HepG2 (cell line): Measurements from ENCODE around the gene KCNF1. TPM values are rescaled to one million over a fixed set of nuclear protein-coding genes. Genes with fewer than 3 reads are reported as not detected.

Source experiments
- ATF2 ChIP-seq: sonication (generic); formaldehyde crosslinking; IDR thresholded peaks from 2 replicates; pipeline ENCODE4 v1.4.0; 2020; ENCODE audit warnings: missing genetic modification reagents
- CAMTA2 ChIP-seq: sonication (generic); formaldehyde crosslinking; IDR thresholded peaks from 2 replicates; pipeline ENCODE4 v1.4.0; 2020; ENCODE audit warnings: mild to moderate bottlenecking, missing genetic modification reagents, borderline replicate concordance
- ELF3 ChIP-seq: IDR thresholded peaks from 2 replicates; pipeline ENCODE4 v1.6.1; 2016; ENCODE audit warnings: missing genetic modification reagents, missing compliant biosample characterization
- HNF1A ChIP-seq, 2 experiments: sonication (generic) in 1 of 2; formaldehyde crosslinking in 1 of 2; IDR thresholded peaks; 2 replicates each; pipeline versions ENCODE4 v1.4.0 to v1.6.1; 2016 to 2020; ENCODE audit warnings: borderline replicate concordance in 1 of 2, low read depth in 1 of 2, mild to moderate bottlenecking in 1 of 2, missing genetic modification reagents in 1 of 2
- JUND ChIP-seq: sonication (generic); formaldehyde crosslinking; IDR thresholded peaks from 2 replicates; pipeline ENCODE4 v1.8.0; 2022; ENCODE audit warnings: mild to moderate bottlenecking, missing genetic modification reagents
- MXD3 ChIP-seq: IDR thresholded peaks from 2 replicates; pipeline ENCODE4 v1.6.1; 2016; ENCODE audit warnings: mild to moderate bottlenecking, missing biosample characterization, missing genetic modification reagents
- NFE2 ChIP-seq: sonication (generic); formaldehyde crosslinking; IDR thresholded peaks from 2 replicates; pipeline ENCODE4 v1.4.0; 2020; ENCODE audit warnings: missing genetic modification reagents
- SIX1 ChIP-seq: sonication (generic); formaldehyde crosslinking; IDR thresholded peaks from 2 replicates; pipeline ENCODE4 v1.4.0; 2020; ENCODE audit warnings: missing genetic modification reagents, borderline replicate concordance
- SMAD3 ChIP-seq: sonication (generic); formaldehyde crosslinking; IDR thresholded peaks from 2 replicates; pipeline ENCODE4 v1.4.0; 2020; ENCODE audit warnings: missing genetic modification reagents
- THRA ChIP-seq: sonication (generic); formaldehyde crosslinking; IDR thresholded peaks from 2 replicates; pipeline ENCODE4 v1.4.0; 2020; ENCODE audit warnings: missing genetic modification reagents, borderline replicate concordance
- TSC22D2 ChIP-seq: sonication (generic); formaldehyde crosslinking; IDR thresholded peaks from 2 replicates; pipeline ENCODE4 v1.5.1; 2020; ENCODE audit warnings: missing genetic modification reagents, mild to moderate bottlenecking, borderline replicate concordance
- ZFP1 ChIP-seq: IDR thresholded peaks from 2 replicates; pipeline ENCODE4 v1.6.1; 2016
- ZFP36L2 ChIP-seq: sonication (generic); formaldehyde crosslinking; IDR thresholded peaks from 2 replicates; pipeline ENCODE4 v1.4.0; 2020; ENCODE audit warnings: missing genetic modification reagents
- ZFP91 ChIP-seq: sonication (generic); formaldehyde crosslinking; IDR thresholded peaks from 2 replicates; pipeline ENCODE4 v1.9.0; 2022; ENCODE audit warnings: missing genetic modification reagents, mild to moderate bottlenecking, borderline replicate concordance
- ZNF34 ChIP-seq: sonication (generic); formaldehyde crosslinking; IDR thresholded peaks from 2 replicates; pipeline ENCODE4 v1.4.0; 2020; ENCODE audit warnings: mild to moderate bottlenecking, missing genetic modification reagents, borderline replicate concordance
- ZNF556 ChIP-seq: sonication (generic); formaldehyde crosslinking; IDR thresholded peaks from 2 replicates; pipeline ENCODE4 v1.4.0; 2020; ENCODE audit warnings: mild to moderate bottlenecking, missing genetic modification reagents, borderline replicate concordance
- ZNF558 ChIP-seq: sonication (generic); formaldehyde crosslinking; IDR thresholded peaks from 2 replicates; pipeline ENCODE4 v1.9.0; 2022; ENCODE audit warnings: mild to moderate bottlenecking, missing genetic modification reagents, borderline replicate concordance
- polyA plus RNA-seq, 8 experiments: library from polyadenylated mRNA; depleted of rRNA in 3 of 8; stranded (reverse) in 7 of 8; unstranded in 1 of 8; fragments of >200 nt; fragmentation: Illumina TruSeq in 4 of 8; extraction: Trizol in 4 of 8; gene quantifications; 2 replicates each; pipeline versions ENCODE4 v1.2.1 to v1.2.3, GENCODE V29; 2011 to 2016; ENCODE audit warnings: low read depth in 4 of 8, missing spikeins in 1 of 8, mixed read lengths in 1 of 8; ENCODE audit not compliant: insufficient read depth in 1 of 8
- total RNA-seq, 5 experiments: library from RNA; depleted of rRNA; stranded (reverse); fragments of >200 nt; fragmentation: Illumina TruSeq; extraction: Trizol; gene quantifications; 2 replicates each; pipeline ENCODE4 v1.2.3, GENCODE V29; 2016; ENCODE audit warnings: low read depth in 1 of 5

KCNF1 gene
- total and polyA plus RNA-seq, 2 of the 13 experiments (the other 11 are each of a cell fraction or from before 2014, with no cell fraction given), result 0.09 to 0.12 TPM

GRCh38 chr2:10935953-10936942, 24.5 kb downstream of the KCNF1 start (continued):
- peak; percentile 26; the same call in 1 of the 2 replicates for TF ChIP-seq HNF1A (IDR thresholded peaks at IDR 0.05; ENCODE audit: low read depth)
- TF ChIP-seq HNF1A (CRISPR knock-in tag; IDR thresholded peaks at IDR 0.05; ENCODE audit: borderline replicate concordance), result no peak
- TF ChIP-seq ATF2 (CRISPR knock-in tag), result peak; percentile 71
- TF ChIP-seq MXD3 (CRISPR knock-in tag), result no peak
- no peak for TF ChIP-seq ZFP91 (CRISPR knock-in tag)
- peak; percentile 92 for TF ChIP-seq SMAD3 (CRISPR knock-in tag)
- no peak; the same call in 1 of the 2 replicates for TF ChIP-seq ZNF34 (CRISPR knock-in tag)
- TF ChIP-seq JUND, result peak; percentile 98
- no peak for TF ChIP-seq ZFP36L2 (CRISPR knock-in tag)
- peak; percentile 91 for TF ChIP-seq NFE2 (CRISPR knock-in tag)
- peak; percentile 51; the same call in 1 of the 2 replicates for TF ChIP-seq ZFP1 (CRISPR knock-in tag)
- TF ChIP-seq THRA, result no peak; the same call in 1 of the 2 replicates
- TF ChIP-seq TSC22D2 (CRISPR knock-in tag), result no peak
- peak; percentile 80; the same call in 1 of the 2 replicates for TF ChIP-seq ZNF556 (CRISPR knock-in tag)
- peak; percentile 38; the same call in 1 of the 2 replicates for TF ChIP-seq SIX1 (CRISPR knock-in tag)
- TF ChIP-seq ZNF558 (CRISPR knock-in tag), result no peak
- TF ChIP-seq ELF3 (CRISPR knock-in tag), result peak; percentile 77
- no peak for TF ChIP-seq CAMTA2
